ENCODE data around the gene TTLL9.

TTLL9 gene

DNA sequence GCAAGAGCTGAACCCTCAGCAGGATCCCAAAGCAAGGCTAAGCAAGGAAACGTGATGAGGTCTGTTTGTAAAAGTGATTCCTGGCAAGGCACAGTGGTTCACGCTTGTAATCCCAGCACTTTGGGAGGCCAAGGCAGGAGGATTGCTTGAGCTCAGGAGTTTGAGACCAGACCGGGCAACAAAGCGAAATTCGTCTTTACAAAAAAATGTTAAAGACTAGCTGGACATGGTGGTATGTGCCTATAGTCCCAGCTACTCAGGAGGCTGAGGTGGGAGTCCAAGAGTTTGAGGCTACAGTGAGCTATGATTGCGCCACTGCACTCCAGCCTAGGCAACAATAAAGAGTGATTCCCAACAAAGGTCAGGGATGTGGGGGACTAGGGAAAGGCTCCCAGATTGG, 93.5 kb downstream of the TTLL9 start:
- DNase-seq (ENCODE audit: low read depth, low spot score): no peak
- TF ChIP-seq, protein P1, sequence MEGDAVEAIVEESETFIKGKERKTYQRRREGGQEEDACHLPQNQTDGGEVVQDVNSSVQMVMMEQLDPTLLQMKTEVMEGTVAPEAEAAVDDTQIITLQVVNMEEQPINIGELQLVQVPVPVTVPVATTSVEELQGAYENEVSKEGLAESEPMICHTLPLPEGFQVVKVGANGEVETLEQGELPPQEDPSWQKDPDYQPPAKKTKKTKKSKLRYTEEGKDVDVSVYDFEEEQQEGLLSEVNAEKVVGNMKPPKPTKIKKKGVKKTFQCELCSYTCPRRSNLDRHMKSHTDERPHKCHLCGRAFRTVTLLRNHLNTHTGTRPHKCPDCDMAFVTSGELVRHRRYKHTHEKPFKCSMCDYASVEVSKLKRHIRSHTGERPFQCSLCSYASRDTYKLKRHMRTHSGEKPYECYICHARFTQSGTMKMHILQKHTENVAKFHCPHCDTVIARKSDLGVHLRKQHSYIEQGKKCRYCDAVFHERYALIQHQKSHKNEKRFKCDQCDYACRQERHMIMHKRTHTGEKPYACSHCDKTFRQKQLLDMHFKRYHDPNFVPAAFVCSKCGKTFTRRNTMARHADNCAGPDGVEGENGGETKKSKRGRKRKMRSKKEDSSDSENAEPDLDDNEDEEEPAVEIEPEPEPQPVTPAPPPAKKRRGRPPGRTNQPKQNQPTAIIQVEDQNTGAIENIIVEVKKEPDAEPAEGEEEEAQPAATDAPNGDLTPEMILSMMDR (IDR thresholded peaks at IDR 0.05; ENCODE audit: low read depth, low read length): no peak
- in situ Hi-C loops (cut with HindIII; ENCODE audit: low sequenced_read_pairs): no loop called here
- no peak overlapping the region for H3K4me3 ChIP-seq (ENCODE audit: low read depth, low read length)

DNA sequence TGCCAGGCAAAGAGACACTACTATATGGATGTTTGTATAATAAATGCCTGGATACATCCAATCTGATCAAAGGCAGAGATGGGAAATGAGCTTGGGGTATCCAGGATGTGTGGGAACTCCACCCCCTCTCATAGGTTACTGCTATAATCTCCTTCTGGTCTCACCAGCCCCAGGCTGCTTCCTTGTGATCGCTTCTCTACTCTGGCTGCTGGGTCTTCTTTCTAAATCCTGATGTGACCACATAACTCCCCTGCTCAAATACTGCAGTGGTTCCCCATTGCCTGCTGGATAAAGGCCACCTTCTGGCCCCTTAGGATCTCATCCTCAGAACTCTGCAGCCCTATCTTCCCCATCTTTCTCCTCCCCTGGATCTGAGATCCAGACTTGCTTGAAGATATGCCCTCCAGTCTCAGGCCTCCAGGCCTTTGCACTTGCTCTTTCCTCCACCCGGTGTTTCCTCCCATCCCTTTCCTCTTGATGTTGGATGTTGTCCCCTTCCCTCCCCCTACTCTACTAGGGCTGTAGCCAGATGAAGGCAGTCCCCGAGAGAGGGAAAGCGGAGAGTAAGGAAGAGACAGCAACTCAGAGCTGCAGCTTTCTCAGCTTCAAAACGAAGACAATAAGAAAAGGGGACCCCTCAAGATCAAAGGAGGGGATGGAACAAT, 96.7 kb downstream of the TTLL9 start:
- no peak for DNase-seq (ENCODE audit: low read depth, low spot score)
- in situ Hi-C loops (cut with HindIII; ENCODE audit: low sequenced_read_pairs): no loop called here
- H3K4me3 ChIP-seq (ENCODE audit: low read depth, low read length): no peak overlapping the region
- TF ChIP-seq, protein P1 (IDR thresholded peaks at IDR 0.05; ENCODE audit: low read depth, low read length): no peak

DNA sequence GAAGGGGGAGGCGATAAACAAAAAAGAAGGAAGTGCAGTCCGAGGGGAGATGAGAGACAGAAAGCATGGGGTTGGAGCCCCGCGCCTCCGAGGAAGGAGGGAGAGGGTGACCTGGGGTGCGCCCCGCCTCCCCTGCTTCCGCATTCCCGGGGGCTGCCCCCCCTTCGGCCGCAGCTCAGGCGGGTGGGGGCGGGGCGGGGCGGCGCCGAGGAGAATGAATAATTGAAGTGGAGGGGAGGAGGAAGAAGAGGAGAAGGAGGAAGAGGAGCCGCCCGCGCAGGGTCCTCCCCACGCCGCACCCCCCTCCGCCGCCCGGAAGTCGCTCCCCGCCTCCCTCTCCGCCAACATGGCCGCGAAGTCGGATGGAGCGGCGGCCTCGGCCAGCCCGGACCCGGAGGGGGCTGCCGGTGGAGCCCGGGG, 97.4 kb downstream of the TTLL9 start, which contains the start of gene XKR7:
TSS of gene XKR7 (plus strand) at position 322 of the 420 bp plus-strand sequence. CDS start at position 347, 25 bp downstream.
- no peak for DNase-seq (ENCODE audit: low read depth, low spot score)
- TF ChIP-seq, protein P1 (IDR thresholded peaks at IDR 0.05; ENCODE audit: low read depth, low read length): no peak
- no peak within 1 kb of the TSS for H3K4me3 ChIP-seq (ENCODE audit: low read depth, low read length)
- in situ Hi-C loops (cut with HindIII; ENCODE audit: low sequenced_read_pairs): no loop called here

DNA sequence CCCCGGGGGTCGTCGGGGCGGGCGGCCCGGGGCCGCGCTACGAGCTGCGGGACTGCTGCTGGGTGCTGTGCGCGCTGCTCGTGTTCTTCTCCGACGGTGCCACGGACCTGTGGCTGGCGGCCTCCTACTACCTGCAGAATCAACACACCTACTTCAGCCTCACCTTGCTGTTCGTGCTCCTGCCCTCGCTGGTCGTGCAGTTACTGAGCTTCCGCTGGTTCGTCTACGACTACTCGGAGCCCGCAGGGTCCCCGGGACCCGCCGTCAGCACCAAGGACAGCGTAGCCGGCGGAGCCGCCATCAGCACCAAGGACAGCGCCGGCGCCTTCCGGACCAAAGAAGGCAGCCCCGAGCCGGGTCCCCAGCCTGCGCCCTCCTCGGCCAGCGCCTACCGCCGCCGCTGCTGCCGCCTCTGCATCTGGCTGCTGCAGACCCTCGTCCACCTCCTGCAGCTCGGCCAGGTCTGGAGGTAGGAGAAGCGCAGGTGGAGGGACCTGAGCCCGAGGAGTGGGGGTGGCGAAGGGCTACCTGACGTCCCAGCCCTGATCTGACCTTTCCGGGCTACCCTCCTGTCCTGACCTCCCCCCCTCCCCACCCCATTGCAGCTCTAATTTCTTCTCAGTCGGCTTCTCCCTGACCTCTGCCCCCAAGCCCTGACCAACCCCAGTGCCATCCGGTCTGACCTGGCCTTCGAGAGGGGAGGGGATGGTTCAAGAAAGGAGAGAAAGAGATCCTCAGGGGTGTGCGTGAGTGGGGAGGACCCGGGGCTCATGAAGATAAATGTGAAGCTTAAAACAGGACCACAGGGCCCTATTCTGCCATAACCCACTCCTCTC, 98.1 kb downstream of the TTLL9 start:
- peak; percentile 56 for DNase-seq (ENCODE audit: low read depth, low spot score)
- no peak overlapping the region for H3K4me3 ChIP-seq (ENCODE audit: low read depth, low read length)
- TF ChIP-seq, protein P1 (IDR thresholded peaks at IDR 0.05; ENCODE audit: low read depth, low read length): no peak
- in situ Hi-C loops (cut with HindIII; ENCODE audit: low sequenced_read_pairs): no loop called here

DNA sequence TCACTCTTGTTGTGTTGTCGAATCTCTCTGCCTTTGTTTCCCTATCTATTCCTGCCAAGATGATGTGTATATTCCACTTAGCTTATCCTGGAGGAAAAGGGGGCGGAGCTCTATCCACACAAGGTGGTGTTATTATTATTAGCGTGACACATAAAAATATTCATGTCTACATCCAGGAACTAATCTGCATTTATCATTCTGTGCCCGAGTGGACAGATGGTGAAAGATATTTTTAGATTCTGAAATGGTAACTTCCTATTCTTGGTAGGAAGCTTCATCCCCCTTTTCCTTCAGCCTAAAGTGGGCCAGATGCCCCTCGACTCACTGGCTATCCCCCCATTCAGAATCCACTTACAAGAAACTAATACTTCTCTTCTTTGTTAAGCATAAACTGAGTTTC, 99.6 kb downstream of the TTLL9 start:
- DNase-seq (ENCODE audit: low read depth, low spot score): no peak
- TF ChIP-seq, protein P1 (IDR thresholded peaks at IDR 0.05; ENCODE audit: low read depth, low read length): no peak
- in situ Hi-C loops (cut with HindIII; ENCODE audit: low sequenced_read_pairs): no loop called here
- no peak overlapping the region for H3K4me3 ChIP-seq (ENCODE audit: low read depth, low read length)

DNA sequence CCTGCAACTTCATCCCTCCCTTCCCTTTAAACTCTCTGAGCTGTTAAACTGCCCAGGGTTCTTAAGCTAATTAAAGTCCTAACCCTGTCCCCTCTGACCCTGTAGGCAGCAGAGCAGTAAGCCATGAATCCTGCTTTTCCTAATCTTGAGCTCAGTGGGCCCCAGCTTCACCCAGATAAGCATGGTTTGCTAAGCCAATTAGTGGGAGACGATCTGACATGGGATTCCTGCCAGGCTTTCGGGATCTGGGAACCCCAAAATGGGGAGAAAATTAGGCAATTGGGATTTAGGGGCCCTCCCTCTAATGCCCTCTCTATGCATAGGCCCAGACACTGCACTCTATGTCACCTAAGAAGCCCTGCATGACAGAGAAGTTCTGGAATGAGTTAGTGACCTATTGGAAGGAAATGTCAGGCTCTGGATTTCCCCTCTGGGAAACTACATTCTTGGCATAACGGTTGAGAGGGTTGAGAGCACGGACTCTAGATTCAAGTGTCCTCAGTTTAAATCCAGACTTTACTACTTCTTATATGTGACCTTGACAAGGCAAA, 102.1 kb downstream of the TTLL9 start:
- in situ Hi-C loops (cut with HindIII; ENCODE audit: low sequenced_read_pairs): no loop called here
- TF ChIP-seq, protein P1 (IDR thresholded peaks at IDR 0.05; ENCODE audit: low read depth, low read length): no peak
- no peak for DNase-seq (ENCODE audit: low read depth, low spot score)
- no peak overlapping the region for H3K4me3 ChIP-seq (ENCODE audit: low read depth, low read length)

Measured in astrocyte of the spinal cord (primary cell).